SKM-1 (cell line): ENCODE measurements around the gene GPR6.

Experiments
- DNase-seq: peaks from one replicate; lab custom pipeline; 2025; ENCODE audit not compliant: unreplicated experiment; lab: John Stamatoyannopoulos, UW

Gene GPR6, protein sequence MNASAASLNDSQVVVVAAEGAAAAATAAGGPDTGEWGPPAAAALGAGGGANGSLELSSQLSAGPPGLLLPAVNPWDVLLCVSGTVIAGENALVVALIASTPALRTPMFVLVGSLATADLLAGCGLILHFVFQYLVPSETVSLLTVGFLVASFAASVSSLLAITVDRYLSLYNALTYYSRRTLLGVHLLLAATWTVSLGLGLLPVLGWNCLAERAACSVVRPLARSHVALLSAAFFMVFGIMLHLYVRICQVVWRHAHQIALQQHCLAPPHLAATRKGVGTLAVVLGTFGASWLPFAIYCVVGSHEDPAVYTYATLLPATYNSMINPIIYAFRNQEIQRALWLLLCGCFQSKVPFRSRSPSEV

GRCh38 chr6:109978174-109979032 is at the start of gene GPR6:
TSS of gene GPR6 (plus strand) at chr6:109978311. CDS start at chr6:109979113, 802 bp downstream.
- no peak for DNase-seq

DNA sequence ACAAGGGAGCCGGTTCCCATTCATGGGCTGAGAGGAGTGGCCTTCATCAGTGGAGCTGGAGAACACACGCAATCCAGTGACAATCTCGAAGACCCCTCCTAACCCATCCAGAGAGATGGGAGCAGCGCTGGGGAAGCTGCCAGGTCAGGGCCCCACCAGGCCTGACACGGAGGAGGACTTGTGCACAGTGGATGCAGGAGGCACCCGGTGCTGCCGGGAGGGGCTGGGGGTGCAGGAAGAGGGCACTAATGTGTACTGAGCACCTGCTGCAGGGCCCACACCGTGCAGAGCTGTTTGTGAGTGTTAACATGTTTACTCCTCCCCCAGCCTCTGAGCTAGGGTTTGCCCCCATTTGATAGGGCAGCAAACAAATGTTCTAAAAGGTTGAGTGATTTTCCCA is 43.8 kb upstream of the GPR6 start:
- DNase-seq = no peak

DNA sequence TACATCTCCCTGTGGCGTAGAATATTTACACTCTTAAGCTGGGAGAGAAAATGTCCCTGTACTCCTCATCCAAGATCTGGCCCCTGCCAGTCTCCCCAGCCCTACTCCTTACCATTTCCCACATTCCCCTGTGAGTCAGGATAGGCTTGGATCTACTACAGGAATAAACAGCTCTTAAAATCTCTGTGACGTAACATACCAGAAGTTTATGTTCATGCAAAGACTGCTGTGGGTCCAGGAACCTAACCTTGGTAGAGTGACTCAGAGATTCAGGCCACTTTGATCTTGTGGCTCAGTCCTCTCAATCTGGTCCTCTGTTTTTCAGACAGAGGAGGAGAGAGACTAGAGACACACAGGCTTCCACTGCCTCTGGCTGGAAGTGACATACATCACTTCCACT is 38.5 kb upstream of the GPR6 start:
- DNase-seq = no peak

- no peak for DNase-seq
Measured at GRCh38 chr6:109944448-109944847, 33.7 kb upstream of the GPR6 start.

DNA sequence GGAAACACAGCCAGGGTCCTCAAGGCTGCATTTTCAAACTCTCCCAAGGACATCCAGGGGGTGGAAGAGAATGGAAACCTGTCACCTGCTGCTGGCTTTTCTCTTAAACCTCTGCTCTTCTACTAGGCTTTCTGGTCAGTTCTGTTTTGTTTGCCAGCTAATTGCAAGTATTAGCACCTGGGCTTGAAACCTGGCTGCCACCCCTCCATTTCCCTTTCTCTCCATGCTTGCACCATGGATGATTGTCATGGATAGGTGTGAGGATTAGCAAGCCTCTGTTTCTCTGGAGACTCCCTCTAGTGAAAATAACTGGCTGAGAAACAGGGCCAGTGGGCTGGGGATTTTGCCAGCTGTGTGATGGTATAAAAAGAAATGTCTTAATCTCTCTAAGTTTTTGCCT is 33.0 kb upstream of the GPR6 start:
- no peak for DNase-seq

- DNase-seq = no peak
Measured at GRCh38 chr6:109946979-109947378, 31.1 kb upstream of the GPR6 start.

DNA sequence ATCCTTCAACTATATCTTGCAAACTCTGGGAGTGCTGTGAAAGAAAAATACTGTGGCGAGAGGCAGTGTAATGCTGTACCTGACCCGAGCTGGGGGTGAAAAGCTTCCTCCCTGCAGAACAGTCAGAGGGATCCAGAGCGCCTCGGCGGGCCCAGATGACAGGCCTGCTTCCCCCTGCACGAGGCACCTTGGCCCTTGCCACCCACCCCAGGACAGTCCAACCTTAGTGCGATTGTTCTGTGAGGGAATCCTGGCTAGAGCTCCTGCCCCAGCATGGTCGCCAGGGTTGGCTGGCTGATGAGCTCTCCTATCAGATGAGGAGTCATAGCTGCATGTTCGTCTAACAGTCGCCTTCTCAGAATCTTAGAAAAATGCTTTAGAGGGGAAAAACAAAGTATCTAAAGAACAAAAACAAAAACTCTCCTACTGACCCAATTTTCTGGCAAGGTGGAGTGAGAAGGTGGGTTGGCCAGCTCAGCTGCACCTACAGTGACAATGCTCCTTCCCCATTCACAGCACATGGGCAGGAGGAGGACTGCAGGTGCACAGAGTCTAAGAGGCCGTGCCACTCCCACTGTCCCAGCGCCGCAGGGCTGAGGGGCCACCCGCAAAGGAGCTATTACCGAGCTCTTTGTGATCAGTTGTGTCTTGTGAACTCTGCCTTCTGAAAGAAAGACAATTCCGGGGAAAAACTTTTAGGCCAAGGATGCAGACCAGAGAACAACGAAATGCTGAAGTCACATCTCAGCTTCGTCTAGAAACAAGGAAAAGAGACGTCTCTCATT is 28.6 kb upstream of the GPR6 start:
- no peak for DNase-seq

DNA sequence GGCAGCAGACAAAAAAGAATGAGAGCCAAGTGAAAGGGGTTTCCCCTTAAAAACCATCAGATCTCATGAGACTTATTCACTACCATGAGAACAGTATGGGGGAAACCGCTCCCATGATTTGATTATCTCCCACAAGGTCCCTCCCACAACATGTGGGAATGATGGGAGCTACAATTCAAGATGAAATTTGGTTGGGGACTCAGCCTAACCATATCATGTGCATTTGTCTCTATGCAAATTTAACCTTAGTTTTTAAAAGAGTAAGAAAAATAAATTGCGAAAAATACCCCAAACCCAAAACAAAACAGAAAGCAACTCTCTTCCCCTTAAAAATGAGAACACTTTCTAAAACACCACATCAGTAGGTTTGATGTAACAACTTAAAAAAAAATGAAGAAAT is 22.6 kb upstream of the GPR6 start:
- DNase-seq = no peak

DNA sequence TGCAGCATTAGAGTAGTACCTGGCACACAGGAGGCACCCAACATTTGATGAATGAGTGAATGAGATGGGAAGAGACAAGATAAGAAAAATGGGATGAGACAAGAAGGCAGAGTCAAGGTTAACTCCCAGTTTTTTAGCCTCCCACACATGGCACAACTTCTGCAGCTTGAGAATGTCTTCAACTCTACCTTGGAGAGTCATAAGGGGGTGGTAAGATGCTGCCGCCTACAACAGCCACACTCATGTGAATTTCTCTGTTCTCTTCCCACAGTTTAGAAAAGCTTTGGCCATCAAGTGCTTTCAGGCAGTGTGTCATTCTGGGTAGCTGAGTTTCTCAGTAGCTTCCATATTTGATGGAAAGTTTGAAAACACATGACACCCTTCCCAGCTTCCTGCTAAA is 19.5 kb upstream of the GPR6 start:
- DNase-seq = no peak

DNA sequence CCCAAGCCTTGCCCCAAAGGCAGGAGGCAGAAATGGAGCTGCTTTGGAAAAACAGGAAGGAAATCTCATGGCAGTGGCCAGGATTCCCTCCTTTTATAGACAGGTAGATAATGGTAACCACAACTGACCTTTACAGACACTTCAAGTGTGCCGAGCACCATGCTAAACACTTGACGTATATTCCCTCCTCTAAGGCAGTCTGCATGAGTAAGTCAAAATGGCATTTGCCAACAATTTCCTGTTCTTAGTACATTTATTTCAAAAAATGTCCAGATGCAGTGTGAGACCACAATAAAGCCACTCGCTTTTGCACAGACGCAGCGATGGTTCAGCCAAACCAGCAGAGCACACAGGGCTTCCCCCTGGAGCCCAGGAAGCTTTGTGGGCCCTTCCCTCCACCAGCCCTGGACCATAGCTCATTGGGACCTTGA is 16.5 kb upstream of the GPR6 start:
- no peak for DNase-seq

- no peak for DNase-seq
Measured at GRCh38 chr6:109962271-109962670, 15.8 kb upstream of the GPR6 start.

GRCh38 chr6:109963598-109964170 is 14.4 kb upstream of the GPR6 start:
- no peak for DNase-seq

DNA sequence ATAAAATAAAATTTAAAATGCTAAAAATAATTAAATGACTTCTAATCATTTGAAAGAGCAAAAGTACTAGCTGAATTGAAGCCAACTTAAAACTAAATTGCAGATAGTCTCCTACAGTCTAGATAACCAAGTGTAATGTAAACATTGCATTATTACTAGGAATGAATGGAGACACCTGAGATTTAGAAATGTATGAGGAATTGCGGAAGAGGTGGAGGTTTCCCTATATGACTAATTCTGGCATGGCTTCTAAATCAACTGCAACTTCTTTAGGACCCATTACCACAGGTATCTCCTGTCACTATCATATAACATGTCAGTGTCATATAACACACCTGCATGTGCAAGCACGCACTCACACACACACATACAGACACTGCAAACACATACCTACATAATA is 13.2 kb upstream of the GPR6 start:
- no peak for DNase-seq

DNA sequence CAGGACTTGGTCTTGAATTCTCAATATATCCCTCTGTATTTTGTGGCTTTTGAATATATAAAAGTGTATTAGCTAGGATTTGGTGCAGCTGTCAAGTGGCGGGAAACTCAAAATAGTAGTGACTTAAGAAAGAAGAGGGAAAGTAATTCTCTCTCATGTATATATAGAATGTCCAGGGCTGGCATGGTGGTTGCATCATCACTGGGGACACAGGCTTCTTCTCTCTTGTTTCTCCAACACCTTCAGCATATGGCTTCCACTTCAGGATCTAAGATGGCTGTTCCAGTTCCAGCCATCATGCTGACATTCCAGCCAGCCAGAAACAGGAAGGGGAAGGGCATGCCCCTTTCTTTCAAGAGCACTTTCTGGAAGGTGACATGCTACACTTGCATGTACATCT is 11.8 kb upstream of the GPR6 start:
- no peak for DNase-seq

DNA sequence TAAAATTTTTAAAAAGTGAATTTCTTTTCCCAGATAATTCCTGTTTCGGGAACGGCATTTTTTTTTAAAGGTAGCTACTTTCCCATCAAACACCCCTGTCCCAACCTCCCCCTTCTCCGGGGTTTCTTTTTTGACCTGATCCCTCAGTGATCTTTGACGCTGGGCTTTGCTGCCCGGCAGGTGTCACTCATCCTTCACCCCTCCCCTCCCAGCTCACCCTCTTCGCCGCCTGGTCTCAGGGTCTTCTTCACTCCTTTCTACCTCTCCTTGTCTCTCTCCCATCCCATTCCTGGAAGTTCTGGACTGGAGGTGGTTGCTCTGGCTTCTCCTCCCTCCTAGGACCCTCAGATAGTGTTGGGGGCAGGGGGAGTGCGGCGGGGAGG is 329 bp upstream of the GPR6 start:
- DNase-seq = no peak

- no peak for DNase-seq
Measured at GRCh38 chr6:109979033-109979921, 1.2 kb downstream of the GPR6 start.

- DNase-seq = no peak
Measured at GRCh38 chr6:109984410-109984809, 6.3 kb downstream of the GPR6 start.

- no peak for DNase-seq
Measured at GRCh38 chr6:109987196-109987595, 9.1 kb downstream of the GPR6 start.

DNA sequence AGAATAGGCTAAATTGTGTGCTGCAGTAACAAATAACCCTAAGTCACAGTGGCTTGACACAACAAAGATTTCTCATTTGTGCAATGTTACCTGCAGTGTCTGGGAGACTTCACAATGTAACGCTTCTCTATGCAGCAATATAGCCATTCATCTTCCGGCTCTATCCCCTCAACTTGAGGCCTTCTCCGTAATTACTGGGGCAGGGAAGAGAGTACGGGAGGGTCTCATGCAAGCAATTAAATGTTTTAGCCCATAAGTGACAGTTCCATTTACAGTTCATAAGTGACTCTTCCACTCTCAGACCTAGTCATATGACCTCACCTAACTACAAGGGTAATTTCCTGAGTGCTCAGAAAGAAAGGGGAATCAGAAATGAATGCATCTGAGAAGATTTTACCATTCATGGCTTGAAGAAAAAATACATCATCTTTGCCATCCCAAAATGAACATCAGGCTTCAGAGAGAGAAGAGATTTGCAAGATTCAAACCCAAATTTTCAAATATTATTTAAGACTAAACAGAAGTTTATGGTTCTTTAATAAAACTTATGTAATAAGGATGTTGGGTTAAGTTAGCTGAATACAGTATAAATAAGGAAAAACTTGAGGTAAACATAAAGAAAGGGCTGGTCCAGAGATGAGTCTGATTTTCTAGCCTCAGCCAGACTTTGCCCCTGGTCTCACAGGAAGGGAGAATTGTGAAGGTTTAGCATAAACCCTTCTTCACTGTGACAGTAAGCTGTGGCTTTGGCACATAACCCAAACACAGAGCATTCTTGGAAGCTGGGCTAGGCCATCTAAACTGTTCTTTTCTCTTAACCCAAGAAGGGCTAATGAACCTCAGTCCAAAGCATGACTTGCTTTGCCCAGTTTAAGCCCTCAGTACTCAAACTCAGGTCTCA is 13.3 kb downstream of the GPR6 start:
- no peak for DNase-seq
